Measurements from ENCODE around the gene TXN2.
"Not testable (repeated sequence)": the region's sequence is repeated elsewhere in the genome, so short reads cannot be mapped to it uniquely, and the experiment has no call there.

TXN2 gene

GRCh38 chr22:36456464-36456845 lies 25.0 kb downstream of the TXN2 start:
- DNase-seq (ENCODE audit: low read depth in 1 of 2, low spot score in 1 of 2) = no peak

DNA sequence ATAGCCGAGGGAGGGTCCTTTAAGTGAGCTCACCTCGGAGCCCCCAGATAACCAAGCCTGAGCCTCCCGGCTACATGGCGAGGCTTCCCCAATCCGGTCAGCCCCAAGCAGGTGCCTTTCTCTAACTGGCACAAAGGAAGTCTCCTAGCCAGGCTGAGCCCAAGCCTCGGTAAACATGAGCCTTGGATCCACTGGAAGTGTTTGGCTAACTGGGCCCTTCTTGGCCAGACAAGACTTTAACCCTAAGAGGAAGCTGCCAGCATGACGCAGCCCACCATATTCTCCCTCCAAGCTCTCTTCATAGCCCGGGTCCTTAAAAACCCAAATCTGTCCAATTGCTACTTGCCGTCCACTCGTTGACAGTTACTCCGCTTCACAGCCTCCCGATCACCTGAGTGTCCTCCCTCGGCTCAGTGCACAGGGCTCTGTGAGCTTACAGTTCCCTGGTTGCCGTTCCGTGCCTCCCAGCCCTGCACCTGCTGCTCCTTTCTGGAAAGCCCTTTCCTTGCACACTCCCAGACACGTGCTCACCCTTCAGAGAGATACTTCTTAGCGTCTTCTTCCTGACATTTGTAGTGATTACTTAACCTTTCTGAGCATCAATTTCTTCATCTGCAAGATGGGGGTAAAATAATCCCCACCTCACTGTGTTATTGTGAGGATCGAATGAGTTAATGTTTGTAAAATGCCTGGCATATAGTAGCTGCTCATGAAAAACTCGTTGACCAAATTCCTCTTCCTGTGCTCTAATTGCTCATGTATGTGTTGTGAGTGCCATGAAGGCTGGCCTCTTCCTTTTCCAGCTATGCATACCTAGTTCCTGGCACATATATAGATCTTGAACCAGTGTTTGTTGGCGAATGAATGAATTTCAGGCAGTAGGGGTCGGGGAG lies 25.6 kb downstream of the TXN2 start:
- DNase-seq (ENCODE audit: low read depth in 1 of 2, low spot score in 1 of 2) = no peak

GRCh38 chr22:36454916-36455570 lies 26.4 kb downstream of the TXN2 start:
- DNase-seq (ENCODE audit: low read depth in 1 of 2, low spot score in 1 of 2) = peak; percentile 85 to 87

DNA sequence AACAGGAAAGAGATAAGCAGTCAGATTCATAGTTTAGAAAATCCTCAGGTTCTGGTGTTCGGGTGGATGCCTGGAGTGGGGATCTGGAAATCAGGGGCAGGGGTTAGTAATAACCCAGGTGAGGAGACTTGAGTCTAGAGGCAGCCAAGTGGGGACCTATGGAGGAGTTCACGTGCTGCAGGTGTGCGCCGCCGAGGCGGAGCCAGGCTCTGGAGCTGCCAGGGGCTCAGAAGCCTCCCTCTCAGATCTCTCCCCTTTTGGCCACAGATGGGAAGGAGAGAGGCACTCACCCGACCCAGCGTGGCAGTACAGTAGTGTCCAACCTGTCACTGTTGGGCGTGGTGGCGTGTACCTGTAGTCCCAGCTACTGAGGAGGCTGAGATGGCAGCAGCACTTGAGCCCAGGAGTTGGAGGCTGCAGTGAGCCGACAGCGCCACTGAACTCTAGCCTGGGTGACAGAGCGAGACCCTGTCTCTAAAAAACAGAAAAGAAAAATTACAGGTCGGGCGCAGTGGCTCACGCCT lies 27.5 kb downstream of the TXN2 start:
- no peak for DNase-seq (ENCODE audit: low read depth in 1 of 2, low spot score in 1 of 2)

DNA sequence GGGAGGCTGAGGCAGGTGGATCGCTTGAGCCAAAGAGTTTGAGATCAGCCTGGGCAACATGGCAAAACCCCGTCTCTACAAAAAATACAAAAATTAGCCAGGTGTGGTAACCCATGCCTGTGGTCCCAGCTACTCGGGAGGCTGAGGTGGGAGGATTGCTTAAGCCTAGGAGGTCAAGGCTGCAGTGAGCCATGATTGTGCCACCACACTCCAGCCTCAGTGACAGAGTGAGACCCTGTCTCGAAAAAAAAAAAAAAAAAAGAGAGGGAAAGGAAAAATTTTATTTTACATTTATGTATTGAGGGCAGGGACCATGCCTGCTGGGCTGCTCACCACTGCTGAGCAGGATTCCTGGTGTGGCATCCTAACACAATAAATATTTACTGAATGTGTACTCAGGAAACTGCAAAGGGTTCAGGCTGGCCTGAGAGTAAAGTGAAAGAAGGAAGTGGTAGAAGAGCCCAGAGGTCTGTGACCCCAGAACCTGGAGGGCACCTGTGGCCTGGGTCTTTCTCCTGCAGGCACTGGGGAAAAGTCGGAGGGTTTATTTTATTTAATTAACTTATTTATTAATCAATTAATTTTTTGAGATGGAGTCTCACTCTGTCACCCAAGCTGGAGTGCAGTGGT lies 28.3 kb downstream of the TXN2 start:
- DNase-seq (ENCODE audit: low read depth in 1 of 2, low spot score in 1 of 2) = not testable (repeated sequence)

- no peak for DNase-seq (ENCODE audit: low read depth in 1 of 2, low spot score in 1 of 2)
These were observed 29.0 kb downstream of the TXN2 start for GRCh38 chr22:36452250-36452977.

- not testable (repeated sequence) for DNase-seq (ENCODE audit: low read depth in 1 of 2, low spot score in 1 of 2)
These were observed 30.5 kb downstream of the TXN2 start for GRCh38 chr22:36450923-36451322.

DNA sequence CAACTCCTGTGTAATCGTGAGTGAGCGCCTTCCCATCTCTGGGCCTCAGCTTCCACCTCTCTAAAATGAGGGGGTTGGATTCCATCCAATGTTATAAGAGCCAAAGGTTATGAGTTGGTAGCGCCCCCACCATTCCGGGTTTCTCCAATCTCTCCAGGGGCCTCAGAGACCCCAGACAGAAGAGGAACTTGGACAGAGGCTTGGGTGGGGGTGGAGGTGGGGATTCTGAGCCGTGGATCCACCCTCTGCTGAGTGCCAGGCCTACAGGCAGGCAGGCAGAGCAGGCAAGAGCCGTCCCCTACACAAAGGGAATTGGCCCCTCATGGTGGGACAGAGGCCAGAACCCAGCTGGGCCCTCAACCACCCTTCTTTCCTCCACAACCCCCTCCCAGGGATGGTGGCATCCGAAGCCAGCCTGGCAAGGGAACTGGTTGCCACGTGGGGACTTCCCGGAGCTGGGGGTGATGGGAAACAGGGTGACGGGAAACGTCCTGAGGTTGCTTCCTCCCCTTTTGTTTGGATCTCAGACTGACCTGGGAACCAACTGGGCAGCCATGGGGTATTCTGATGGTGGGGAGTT lies 31.8 kb downstream of the TXN2 start:
- no peak for DNase-seq (ENCODE audit: low read depth in 1 of 2, low spot score in 1 of 2)

GRCh38 chr22:36447632-36448031 lies 33.8 kb downstream of the TXN2 start:
- DNase-seq (ENCODE audit: low read depth in 1 of 2, low spot score in 1 of 2) = no peak

- DNase-seq (ENCODE audit: low read depth in 1 of 2, low spot score in 1 of 2) = no peak
These were observed 36.2 kb downstream of the TXN2 start for GRCh38 chr22:36445158-36445668.

DNA sequence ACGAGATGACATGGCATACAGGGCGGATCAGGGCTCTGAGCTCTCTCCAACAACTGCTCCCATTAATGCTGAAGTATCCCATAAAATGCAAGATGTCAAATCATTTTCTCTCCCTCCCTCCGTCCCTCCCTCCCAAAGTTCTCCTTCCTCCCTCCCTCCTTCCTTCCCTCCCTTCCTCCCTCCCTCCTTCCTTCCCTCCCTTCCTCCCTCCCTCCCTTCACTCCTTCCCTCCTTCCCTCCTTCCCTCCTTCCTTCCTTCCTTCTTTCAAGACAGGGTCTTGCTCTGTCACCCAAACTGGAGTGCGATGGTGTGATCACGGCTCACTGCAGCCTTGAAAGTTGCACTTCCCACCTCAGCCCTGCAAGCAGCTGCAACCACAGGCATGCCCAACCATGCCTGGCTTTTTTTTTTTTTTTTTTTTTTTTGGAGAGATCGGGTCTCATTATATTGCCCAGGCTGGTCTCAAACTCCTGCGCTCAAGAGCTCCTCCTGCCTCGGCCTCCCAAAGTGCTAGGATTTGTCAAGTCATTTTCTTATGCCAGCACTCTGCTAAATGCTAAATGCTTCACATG lies 38.2 kb downstream of the TXN2 start:
- DNase-seq (ENCODE audit: low read depth in 1 of 2, low spot score in 1 of 2) = no peak

- no peak for DNase-seq (ENCODE audit: low read depth in 1 of 2, low spot score in 1 of 2)
These were observed 38.8 kb downstream of the TXN2 start for GRCh38 chr22:36442506-36443197.

DNA sequence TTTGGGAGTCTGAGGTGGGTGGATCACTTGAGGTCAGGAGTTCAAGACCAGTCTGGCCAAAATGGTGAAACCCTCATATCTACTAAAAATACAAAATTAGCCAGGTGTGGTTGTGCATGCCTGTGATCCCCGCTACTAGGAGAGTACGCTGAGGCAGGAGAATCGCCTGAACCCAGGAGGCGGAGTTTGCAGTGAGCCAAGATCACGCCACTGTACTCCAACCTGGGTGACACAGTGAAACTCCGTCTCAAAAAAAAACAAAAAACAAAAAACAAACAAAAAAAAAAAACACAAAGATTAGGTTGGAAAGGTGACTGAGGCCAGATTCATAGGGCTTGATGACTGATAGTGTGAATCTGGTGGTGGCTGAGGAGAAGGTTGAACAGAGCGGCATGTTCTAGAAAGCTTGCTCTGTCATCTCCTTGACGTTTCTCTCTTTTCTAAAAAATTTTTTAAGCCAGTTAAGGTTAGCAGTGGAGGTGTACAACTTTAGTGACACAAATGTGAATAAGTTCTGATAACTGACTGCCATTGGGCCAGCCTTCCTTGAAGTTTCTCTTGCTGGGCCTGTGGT lies 40.9 kb downstream of the TXN2 start:
- DNase-seq (ENCODE audit: low read depth in 1 of 2, low spot score in 1 of 2) = no peak

GRCh38 chr22:36439481-36440271 lies 41.8 kb downstream of the TXN2 start:
- no peak for DNase-seq (ENCODE audit: low read depth in 1 of 2, low spot score in 1 of 2)

GRCh38 chr22:36435516-36436415 lies 45.7 kb downstream of the TXN2 start:
- peak; percentile 20 to 59 for DNase-seq (ENCODE audit: low read depth in 1 of 2, low spot score in 1 of 2)

- DNase-seq (ENCODE audit: low read depth in 1 of 2, low spot score in 1 of 2) = no peak
These were observed 47.9 kb downstream of the TXN2 start for GRCh38 chr22:36433318-36434231.
